Cardiac muscle cell (in vitro differentiated cells and primary cell): ENCODE results near the gene SNRPD3. TPM values are rescaled to one million over a fixed set of nuclear protein-coding genes. Genes with fewer than 3 reads are reported as not detected.

Source experiments
- DNase-seq, 2 donors: peaks; one replicate each; pipeline versions ENCODE4 v3.0.0 to v3.0.0-alpha.2; 2010 to 2017; ENCODE audit warnings: low read depth in 1 of 2, low spot score in 1 of 2
- H3K27ac ChIP-seq: fragments of 200-600 bp; sonication (generic); 2 replicates; pipeline ENCODE4 v1.5.1; 2016
- H3K27me3 ChIP-seq: fragments of 200-600 bp; sonication (generic); 2 replicates; pipeline ENCODE4 v1.6.0; 2016; ENCODE audit warnings: control low read depth
- H3K36me3 ChIP-seq: fragments of 200-600 bp; sonication (generic); 2 replicates; pipeline ENCODE4 v1.5.1; 2016; ENCODE audit warnings: control low read depth
- H3K4me1 ChIP-seq: fragments of 200-600 bp; sonication (generic); 2 replicates; pipeline ENCODE4 v1.8.1; 2017; ENCODE audit warnings: low read depth, mild to moderate bottlenecking, mixed run types
- H3K4me3 ChIP-seq: fragments of 200-600 bp; sonication (generic); 2 replicates; pipeline ENCODE4 v1.5.1; 2016; ENCODE audit warnings: mild to moderate bottlenecking
- H3K9me3 ChIP-seq: fragments of 200-600 bp; sonication (generic); 2 replicates; pipeline ENCODE4 v1.5.1; 2017; ENCODE audit warnings: low read depth, mild to moderate bottlenecking, control low read depth
- polyA plus RNA-seq: library from polyadenylated mRNA; unstranded; fragments of >200 nt; fragmentation: Nextera tagmentation; extraction: Ambion mirVana; gene quantifications from 2 replicates; pipeline ENCODE4 v1.2.1, GENCODE V29; 2016
- total RNA-seq: library from RNA; depleted of rRNA; stranded (reverse); fragments of >200 nt; gene quantifications from 2 replicates; pipeline ENCODE4 v1.2.3, GENCODE V29; 2016
- TF ChIP-seq, protein P1 (sequence below): IDR thresholded peaks from 2 replicates; pipeline ENCODE4 v1.5.1; 2012; ENCODE audit warnings: low read depth, mild to moderate bottlenecking, low read length

Gene SNRPD3
- total and polyA plus RNA-seq, 2 experiments from 2014 or later, result 119 to 222 TPM

GRCh38 chr22:24513378-24514240, 42.2 kb upstream of the SNRPD3 start:
- Histone ChIP-seq H3K4me1 (peaks cover 15% of the 10 kb centered on the region), H3K9me3 (no peaks in the 10 kb centered on the region), H3K4me3 (no peak overlapping the region), H3K27me3 (no peaks in the 10 kb centered on the region), H3K36me3 (no peaks in the 10 kb centered on the region), H3K27ac (no peak overlapping the region)
- TF ChIP-seq, protein P1, sequence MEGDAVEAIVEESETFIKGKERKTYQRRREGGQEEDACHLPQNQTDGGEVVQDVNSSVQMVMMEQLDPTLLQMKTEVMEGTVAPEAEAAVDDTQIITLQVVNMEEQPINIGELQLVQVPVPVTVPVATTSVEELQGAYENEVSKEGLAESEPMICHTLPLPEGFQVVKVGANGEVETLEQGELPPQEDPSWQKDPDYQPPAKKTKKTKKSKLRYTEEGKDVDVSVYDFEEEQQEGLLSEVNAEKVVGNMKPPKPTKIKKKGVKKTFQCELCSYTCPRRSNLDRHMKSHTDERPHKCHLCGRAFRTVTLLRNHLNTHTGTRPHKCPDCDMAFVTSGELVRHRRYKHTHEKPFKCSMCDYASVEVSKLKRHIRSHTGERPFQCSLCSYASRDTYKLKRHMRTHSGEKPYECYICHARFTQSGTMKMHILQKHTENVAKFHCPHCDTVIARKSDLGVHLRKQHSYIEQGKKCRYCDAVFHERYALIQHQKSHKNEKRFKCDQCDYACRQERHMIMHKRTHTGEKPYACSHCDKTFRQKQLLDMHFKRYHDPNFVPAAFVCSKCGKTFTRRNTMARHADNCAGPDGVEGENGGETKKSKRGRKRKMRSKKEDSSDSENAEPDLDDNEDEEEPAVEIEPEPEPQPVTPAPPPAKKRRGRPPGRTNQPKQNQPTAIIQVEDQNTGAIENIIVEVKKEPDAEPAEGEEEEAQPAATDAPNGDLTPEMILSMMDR, result no peak
- no peak for DNase-seq

- no peaks in the 10 kb centered on the region for H3K36me3 ChIP-seq
- no peak overlapping the region for H3K4me3 ChIP-seq
- TF ChIP-seq, protein P1, result no peak
- no peak for DNase-seq
- H3K27ac ChIP-seq, result no peak overlapping the region
- no peaks in the 10 kb centered on the region for H3K27me3 ChIP-seq
- H3K9me3 ChIP-seq, result no peaks in the 10 kb centered on the region
- H3K4me1 ChIP-seq, result peaks cover 15% of the 10 kb centered on the region
These were observed 41.4 kb upstream of the SNRPD3 start for GRCh38 chr22:24514241-24515026.

DNA sequence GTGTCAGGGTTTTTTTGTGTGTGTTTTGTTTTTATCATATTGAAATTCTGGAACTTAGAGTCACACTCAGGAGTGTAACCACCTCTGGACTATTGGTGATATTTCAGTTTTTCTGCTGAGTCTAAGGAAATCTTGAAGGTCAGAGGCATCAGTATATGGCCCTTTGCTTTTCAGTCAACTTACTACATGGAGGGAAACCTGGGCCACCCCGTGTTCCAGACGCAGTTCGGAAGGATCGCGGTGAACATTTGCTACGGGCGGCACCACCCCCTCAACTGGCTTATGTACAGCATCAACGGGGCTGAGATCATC, 40.8 kb upstream of the SNRPD3 start:
- Histone ChIP-seq H3K9me3 (no peaks in the 10 kb centered on the region), H3K4me1 (peaks cover 15% of the 10 kb centered on the region), H3K36me3 (no peaks in the 10 kb centered on the region), H3K4me3 (no peak overlapping the region), H3K27me3 (no peaks in the 10 kb centered on the region), H3K27ac (no peak overlapping the region)
- TF ChIP-seq, protein P1, result no peak
- no peak for DNase-seq

GRCh38 chr22:24516301-24516737, 39.5 kb upstream of the SNRPD3 start:
- peak in 1 of 2 donors; percentile 92 for DNase-seq
- Histone ChIP-seq H3K4me1 (peaks cover 1% of the 10 kb centered on the region), H3K4me3 (no peak overlapping the region), H3K27ac (no peak overlapping the region), H3K27me3 (no peaks in the 10 kb centered on the region), H3K36me3 (no peaks in the 10 kb centered on the region), H3K9me3 (no peaks in the 10 kb centered on the region)
- TF ChIP-seq, protein P1, result peak; percentile 15

DNA sequence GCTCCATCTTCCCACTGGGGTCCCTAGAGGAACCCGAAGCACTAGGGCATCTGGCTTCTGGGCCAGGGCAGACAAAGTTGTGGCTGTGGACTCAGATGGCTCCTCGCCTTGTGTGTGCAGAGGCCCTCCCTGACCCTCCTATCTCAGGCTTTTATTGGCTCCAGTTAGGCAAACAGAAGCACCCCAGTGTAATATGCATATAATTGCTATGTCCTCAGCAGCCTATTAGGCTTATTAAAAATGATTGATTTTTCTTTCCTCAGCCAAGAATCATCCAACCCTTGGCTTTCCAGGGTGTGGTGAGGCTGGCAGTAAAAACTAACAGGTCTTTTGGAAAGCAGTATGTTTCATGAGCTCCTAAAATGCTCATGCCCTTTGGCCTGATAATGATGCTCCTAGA, 38.4 kb upstream of the SNRPD3 start:
- no peak overlapping the region for H3K4me3 ChIP-seq
- no peak for DNase-seq
- H3K36me3 ChIP-seq, result no peaks in the 10 kb centered on the region
- H3K27ac ChIP-seq, result no peak overlapping the region
- H3K9me3 ChIP-seq, result no peaks in the 10 kb centered on the region
- no peaks in the 10 kb centered on the region for H3K4me1 ChIP-seq
- TF ChIP-seq, protein P1, result no peak
- H3K27me3 ChIP-seq, result no peaks in the 10 kb centered on the region
